Measurements from ENCODE around the gene SEL1L3. TPM values are rescaled to one million over a fixed set of nuclear protein-coding genes. Genes with fewer than 3 reads are reported as not detected.

The SEL1L3 gene
- total and polyA plus RNA-seq, 4 donors, result 3.3 to 13.1 (median 5.7) TPM

- TF ChIP-seq GABPA (IDR thresholded peaks at IDR 0.05 in 1 of 2, conservative IDR thresholded peaks at IDR 0.05 in 1 of 2) (no peak), FOXA1 (IDR thresholded peaks at IDR 0.05) (no peak), ZBTB33 (IDR thresholded peaks at IDR 0.05) (no peak), HNF4A (conservative IDR thresholded peaks at IDR 0.05) (no peak), JUND (IDR thresholded peaks at IDR 0.05) (no peak), EGR1 (IDR thresholded peaks at IDR 0.05; ENCODE audit: low read depth in 2 of 2) (no peak)
These were observed 38.2 kb upstream of the SEL1L3 start (continued) for GRCh38 chr4:25901030-25901430.

GRCh38 chr4:25900310-25900709, 37.5 kb upstream of the SEL1L3 start:
- no peak for DNase-seq (ENCODE audit: low spot score)
- Histone ChIP-seq H3K9ac (ENCODE audit: low read depth in 1 of 2, low read length in 2 of 2) (no peak overlapping the region), H3K4me3 (ENCODE audit: low read depth in 1 of 3, low read length in 3 of 3) (no peak overlapping the region), H3K27ac (ENCODE audit: low read depth in 1 of 2, low read length in 2 of 2) (no peak overlapping the region), H3K27me3 (ENCODE audit: control insufficient read depth in 4 of 4, insufficient read depth in 4 of 4, low read length in 3 of 4) (no peaks in the 10 kb centered on the region), H3K4me1 (ENCODE audit: control insufficient read depth in 4 of 4, insufficient read depth in 4 of 4, low read length in 3 of 4) (no peaks in the 10 kb centered on the region), H3K9me3 (ENCODE audit: control insufficient read depth in 4 of 4, low read length in 3 of 4) (no peaks in the 10 kb centered on the region), H3K36me3 (ENCODE audit: control insufficient read depth in 4 of 4, insufficient read depth in 3 of 4, low read depth in 1 of 4, low read length in 3 of 4) (no peaks in the 10 kb centered on the region)
- WGBS, result 87% methylated on average over 1 of the region's 1 CpG
- TF ChIP-seq CTCF (IDR thresholded peaks at IDR 0.05; ENCODE audit: low read depth, low read length, missing input control), result no peak
- no peak for TF ChIP-seq EGR1 (IDR thresholded peaks at IDR 0.05; ENCODE audit: low read depth in 2 of 2)
- TF ChIP-seq TAF1 (conservative IDR thresholded peaks at IDR 0.05), result no peak
- TF ChIP-seq FOXA2 (IDR thresholded peaks at IDR 0.05), result no peak
- TF ChIP-seq HNF4G (IDR thresholded peaks at IDR 0.05), result no peak
- TF ChIP-seq RXRA (IDR thresholded peaks at IDR 0.05), result no peak
- TF ChIP-seq REST (IDR thresholded peaks at IDR 0.05), result no peak
- no peak for TF ChIP-seq YY1 (IDR thresholded peaks at IDR 0.05)
